ENCODE results near the gene PTPN7.
"Not testable (repeated sequence)": the region's sequence is repeated elsewhere in the genome, so short reads cannot be mapped to it uniquely, and the experiment has no call there.

PTPN7 gene

DNA sequence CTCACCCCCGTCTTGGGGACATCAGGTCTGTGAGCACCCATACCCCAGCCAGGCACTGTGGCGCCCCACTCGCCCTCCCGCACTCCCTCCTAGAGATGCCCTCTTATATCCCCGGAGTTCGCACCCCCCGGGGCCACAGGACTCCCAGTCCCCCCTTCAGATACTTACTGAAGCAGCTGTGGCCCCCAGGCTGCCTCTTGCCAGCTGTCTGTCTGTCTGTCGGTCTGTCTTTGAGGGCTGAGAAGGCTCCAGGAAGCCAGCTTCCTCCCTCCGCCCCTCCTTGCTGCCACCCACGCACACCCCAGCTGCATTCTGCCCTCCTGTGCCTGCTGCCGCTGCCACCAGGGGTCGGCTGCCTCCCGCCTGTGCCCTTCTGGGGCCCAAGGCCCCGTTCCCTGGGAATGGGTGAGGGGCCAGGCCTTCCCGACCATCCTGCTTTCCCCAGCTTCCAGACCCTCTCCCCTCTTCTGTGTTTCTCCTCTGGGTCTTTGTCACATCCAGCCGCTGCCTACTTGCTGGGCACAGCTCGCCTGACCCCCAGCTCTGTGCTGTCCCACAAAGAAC, at the start of gene PTPN7:
Gene PTPN7 (minus strand): TSS at position 226 of the 564 bp plus-strand sequence. CDS start 1,200 bp downstream, outside the sequence.
- peak; percentile 75 to 87 for DNase-seq (ENCODE audit: low read depth in 2 of 2)

DNA sequence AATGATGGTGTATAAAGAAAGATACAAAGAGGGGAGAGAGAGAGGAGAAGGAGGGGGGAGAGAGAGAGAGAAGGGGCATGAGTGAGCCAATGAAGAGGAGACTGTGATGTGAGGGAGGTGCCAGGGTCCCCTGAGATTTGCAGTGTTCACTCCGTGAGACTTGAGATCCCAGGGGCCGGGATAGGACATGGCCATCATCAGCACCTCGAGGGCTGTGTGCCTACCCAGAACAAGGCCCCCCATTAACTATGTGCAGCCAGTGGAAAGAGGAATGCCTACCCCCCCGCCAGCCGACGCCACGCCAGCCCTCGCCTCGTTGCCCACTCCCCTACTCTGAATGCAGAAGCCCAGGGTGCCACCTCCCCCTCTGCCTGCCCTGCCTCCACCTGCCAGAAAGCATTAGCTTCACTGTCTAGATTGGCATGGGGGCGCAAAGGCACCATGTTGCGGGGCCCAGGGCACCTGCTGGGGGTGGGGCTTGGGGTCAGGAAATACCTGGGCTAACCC, 48.0 kb upstream of the PTPN7 start:
- no peak for DNase-seq (ENCODE audit: low read depth in 2 of 2)

DNA sequence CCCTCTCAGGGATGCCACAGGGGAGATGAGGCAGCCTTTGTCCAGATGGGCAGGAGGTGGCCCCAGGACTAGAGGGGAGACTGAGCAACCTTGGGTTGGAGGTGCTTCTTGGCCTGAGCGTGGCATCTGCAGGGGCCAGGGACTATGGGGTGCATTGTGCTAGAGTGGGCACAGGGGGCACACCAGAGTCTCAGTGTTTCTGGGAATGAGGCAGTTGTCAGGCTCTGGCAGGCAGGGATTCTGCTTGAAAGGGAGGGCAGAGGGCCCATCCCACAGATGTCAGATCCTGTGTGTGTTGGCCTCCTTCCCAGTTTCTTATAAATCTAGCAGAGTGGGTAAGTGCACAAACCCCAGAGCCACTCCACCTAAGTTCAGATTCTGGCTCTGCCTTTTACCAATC, 46.9 kb upstream of the PTPN7 start:
- DNase-seq (ENCODE audit: low read depth in 2 of 2): no peak

DNA sequence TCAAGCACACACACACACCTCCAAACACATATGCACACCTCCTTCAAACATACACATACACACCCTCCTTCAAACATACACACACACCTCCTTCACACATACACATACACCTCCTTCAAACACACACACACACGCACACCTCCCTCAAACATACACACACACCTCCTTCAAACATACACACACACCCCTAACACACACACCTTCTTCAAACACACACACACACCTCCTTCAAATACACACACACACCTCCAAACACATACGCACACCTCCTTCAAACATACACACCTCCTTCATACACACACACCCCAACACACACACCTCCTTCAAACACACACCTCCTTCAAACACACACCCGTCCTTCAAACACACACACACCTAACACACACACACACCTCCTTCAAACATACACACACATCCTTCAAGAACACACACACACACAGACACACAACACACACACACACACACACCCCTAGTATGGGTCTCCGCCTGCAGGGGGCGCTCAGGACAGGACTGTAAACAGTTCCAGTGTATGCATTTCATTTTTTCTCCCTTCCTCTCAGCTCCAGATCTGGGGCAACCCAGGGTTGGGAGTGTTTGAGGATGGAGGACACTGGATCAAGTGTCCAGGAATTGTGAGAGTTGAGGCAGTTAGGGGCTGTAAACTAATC, 45.3 kb upstream of the PTPN7 start:
- DNase-seq (ENCODE audit: low read depth in 2 of 2): no peak

DNA sequence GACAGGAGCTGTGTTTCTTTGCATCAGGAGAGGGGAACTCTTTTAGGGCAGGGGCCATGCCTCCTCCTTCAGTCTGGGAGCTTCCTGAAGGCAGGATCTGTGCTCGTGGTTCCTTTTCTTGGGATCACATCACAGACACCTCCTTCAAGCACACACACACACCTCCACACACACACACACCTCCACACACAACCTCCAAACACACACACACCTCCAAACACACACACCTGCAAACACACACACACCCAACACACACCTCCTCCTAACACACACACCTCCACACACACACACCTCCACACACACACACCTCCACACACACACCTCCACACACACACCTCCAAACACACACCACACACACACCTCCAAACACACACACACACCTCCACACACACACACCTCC, 43.7 kb upstream of the PTPN7 start:
- DNase-seq (ENCODE audit: low read depth in 2 of 2): no peak

DNA sequence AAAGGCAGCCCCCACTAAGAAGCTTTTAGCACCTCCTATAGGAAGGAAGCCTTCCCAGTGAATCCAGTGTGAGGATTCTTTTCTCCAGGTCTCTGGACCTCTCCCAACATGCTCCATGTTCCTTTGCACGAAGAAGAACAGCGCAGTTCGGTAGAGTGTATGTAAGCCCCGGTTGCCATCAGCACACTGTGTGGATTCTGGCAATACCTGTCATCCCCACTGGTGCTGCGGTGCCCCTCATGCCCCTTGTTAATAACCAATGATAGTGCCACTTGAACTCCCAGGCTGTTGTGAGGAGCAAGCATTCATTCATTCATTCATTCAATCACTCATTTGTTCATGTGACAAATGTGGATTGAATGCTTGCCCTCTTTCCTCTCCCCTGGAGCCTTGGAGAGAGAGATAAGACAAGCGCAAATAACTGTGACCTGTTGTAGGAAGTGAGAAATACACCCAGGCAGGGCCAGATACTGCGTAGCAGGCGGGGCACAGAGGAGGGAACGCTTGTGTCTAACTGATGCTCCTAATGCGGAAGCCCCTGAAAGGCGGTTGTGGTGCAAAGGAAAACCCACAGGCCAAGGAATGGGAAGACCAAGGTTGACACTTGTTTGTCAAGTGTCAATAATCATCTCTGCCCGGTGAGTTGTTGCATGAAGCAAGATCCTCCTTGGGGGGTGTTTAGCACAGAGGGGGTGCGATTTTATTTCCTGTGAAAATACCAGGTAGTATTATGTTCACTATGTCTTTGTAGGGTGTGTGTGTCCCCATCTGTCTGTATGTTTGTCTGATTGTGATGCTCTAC, 43.0 kb upstream of the PTPN7 start:
- DNase-seq (ENCODE audit: low read depth in 2 of 2): no peak

DNA sequence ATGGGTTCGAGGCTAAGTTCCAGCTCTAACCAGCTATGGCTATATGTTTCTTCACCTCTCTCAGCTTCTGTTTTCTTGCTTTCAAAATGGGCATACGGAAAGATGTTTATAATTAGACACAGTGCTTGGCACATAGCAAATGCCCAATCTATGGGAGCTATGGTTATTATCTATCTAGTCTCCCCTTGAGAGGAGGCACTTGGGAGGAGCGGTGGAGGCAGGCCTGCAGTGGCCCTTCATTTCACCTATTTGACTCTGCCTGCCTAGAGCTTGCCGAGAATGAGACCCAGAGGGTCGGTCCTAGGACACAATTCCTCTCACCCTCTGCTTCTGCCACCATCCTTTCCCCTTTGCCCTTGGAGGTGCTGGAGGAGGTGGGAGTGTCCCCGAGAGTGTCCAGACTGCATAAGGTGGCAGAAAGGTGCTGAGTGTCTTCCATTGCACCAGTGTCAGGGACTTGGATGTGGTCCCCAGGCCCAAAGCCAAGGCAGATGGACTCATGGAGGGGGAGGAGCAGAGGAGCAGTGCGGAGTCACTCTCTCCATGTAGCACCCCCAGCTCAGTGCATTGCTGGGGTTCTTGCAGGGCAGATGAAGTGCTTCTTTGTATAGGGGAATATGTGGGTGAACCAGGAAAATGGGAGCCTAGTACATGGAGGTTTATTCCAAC, 42.2 kb upstream of the PTPN7 start:
- no peak for DNase-seq (ENCODE audit: low read depth in 2 of 2)

DNA sequence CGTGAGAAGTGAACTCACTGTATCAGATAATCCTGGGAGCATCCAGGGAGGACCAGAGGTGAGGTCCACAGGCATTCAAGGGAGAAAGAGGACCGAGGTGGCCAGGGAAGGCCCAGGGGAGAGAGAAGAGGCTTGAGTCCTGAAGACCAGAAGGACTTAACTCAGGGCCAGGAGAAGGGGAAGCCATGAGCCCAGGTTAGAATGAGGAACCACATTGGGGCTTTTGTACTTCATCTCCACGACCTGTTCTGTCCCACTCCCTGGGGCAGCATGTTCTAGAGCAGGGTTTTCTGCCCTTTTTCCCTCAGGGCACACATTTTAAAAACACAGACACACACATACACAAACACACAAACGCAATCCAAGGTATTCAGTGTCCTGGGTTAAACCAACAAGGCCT, 41.6 kb upstream of the PTPN7 start:
- DNase-seq (ENCODE audit: low read depth in 2 of 2): no peak

DNA sequence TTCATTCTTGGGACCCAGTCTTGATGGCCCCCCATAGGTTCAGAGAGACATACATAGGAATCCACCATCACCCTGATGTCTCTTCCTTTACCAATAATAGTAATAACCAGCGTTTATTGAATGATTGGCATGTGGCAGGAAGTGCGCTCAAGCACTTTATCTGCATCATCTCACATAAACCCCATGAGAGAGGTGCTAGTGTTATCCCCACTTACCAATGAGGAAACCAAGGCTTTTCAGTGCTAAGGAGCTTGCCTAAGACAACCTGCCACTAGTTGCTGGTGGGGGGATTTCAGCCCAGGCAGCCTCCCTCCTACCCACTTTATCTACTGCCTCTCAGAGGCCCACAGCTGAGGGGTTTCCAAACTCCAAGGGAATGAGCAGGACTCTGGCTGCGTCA, 40.9 kb upstream of the PTPN7 start:
- DNase-seq (ENCODE audit: low read depth in 2 of 2): no peak

DNA sequence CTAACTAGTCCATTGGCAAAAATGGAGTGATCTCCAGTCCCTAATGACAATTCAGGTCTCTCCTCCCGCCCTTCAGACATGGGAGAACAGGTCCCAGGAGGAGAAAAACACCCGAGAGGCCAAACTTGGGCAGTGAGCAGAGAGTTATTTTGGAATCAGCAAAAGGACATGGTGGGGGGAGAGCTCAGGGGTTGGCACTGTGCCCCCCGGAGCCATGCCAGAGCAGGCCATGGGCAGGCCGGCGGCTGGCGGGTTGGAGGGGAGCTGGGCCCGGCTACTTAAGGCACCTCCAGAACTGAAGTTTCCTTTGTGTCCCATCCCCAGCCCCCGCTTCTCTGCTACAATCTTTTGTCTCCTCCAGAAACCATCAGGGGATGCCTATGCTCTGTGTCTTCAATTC, 40.3 kb upstream of the PTPN7 start:
- no peak for DNase-seq (ENCODE audit: low read depth in 2 of 2)

DNA sequence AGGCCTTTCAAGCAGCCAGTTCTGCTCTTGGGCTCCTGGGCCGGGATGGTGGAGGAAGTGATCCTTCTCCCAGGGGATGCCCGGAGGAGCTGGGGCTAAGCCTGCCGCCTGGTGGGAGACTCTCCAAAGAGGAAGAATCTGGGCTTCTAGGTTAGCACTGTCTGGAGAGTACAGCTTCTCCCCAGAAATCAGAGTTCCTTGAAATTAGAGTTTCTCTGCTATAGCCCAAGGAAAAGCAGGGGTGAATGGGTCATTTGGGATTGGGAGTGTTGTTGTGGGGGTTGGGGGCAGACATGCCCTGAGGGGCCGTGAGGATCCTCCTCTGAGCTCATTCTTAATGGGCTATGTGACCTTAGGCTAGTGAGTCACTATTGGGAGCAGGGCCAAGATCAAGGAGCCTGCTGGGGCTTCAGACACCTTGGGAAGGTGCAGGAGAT, 39.7 kb upstream of the PTPN7 start:
- DNase-seq (ENCODE audit: low read depth in 2 of 2): no peak

DNA sequence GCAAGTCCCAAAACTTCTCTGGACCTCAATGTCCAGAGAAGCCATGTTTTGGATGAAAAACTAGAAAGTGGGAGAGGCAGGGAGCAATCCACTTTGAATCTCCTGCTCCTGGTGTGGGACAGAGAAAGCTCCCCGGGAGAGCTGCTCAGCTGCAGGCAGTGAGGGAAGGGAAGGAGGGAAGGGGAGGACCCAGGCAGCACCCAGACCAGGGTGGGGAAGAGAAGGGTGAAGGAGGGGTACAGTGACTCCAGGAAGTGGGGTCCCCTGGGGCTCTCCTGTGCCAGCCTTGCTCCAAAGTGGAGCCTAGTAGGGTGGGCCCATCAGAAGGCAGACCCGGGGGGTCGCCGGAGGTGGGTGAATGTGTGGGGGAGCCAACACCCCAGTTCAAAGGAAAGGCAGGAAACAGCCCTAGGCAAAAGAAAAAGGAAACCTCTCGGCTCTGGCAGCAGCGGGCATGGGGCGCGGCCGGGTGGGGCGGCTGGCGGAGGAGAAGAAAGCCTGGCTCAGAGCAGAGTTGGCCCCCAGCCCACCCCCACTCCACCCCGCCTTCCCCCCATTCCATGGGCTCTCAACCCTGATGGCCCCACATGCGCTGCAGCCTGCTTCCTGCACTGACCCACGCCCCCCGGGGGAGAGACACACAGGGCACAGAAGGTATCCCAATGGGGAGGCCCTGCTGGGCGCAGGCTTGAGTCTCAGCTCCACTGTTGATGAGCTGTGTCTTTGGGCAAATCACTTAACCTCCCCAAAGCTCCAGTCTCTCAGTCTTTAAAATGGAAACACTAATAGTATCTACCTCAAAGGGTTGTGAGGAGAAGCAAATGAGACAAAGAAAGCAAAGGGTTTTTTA, 38.9 kb upstream of the PTPN7 start:
- no peak for DNase-seq (ENCODE audit: low read depth in 2 of 2)

DNA sequence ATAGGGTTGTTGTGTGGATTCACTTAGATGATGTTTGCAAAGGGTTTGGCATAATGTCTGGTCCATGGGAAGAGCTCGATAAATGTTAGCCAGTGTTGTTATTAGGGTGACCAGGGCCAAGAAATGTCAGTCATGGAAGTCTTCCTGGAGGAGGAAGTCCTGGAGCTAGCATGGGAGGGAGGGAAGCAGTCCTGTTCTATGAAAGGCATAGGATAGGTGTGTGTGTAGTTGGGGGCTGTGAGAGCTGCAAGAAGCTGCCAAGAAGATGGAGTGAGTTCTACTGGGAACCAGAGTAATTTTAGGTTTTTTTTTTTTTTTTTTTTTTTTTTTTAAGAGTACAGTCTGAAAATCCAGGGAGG, 37.9 kb upstream of the PTPN7 start:
- DNase-seq (ENCODE audit: low read depth in 2 of 2): no peak

DNA sequence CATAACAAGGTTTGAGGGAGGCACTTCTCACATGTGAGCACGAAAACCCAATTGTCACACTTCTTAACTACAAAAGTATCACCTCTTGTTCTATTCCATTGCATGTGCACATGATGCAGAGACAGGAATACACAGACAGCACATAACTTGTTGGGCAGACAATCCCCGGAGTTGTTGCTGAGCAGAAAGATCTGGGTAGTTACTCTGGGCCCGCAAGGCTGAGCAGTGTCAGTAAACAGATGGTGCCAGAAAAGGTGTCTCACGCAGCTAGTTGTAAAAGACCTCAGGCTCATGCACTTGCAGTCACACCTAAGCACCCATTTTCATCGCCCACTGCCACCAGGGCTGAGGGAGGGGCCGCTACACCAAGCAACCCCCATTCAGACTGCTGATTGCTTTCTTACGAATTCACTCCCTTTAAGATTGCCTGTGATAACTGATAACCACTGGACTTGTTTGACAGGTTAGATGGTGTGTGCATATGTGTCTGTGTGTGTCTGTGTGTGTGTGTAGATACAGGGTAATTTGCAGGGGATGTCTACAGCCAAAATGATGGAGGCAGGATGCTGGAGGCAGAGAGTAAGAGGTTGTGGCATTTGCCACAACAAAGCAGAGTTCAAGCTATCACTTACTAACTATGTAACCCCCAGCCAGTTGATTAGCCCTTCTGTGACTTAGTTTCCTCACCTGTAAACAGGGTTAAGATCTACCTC, 37.4 kb upstream of the PTPN7 start:
- DNase-seq (ENCODE audit: low read depth in 2 of 2): no peak

DNA sequence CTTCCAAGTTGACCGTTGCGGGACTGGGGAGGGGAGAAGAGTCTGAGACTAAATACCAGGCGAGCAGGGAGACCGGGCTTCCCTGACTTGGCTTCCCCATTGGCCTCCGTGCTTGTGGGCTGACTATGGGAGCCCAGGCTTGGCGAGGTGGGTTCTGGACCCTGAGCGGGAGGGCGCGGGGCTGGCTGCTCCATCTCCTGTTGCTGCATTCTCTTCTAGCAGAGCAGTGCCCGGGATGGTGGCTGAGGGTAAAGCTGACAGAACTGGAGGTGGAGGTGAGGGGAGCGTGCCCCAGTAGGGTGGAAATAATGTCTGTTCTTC, 33.9 kb upstream of the PTPN7 start:
- no peak for DNase-seq (ENCODE audit: low read depth in 2 of 2)

DNA sequence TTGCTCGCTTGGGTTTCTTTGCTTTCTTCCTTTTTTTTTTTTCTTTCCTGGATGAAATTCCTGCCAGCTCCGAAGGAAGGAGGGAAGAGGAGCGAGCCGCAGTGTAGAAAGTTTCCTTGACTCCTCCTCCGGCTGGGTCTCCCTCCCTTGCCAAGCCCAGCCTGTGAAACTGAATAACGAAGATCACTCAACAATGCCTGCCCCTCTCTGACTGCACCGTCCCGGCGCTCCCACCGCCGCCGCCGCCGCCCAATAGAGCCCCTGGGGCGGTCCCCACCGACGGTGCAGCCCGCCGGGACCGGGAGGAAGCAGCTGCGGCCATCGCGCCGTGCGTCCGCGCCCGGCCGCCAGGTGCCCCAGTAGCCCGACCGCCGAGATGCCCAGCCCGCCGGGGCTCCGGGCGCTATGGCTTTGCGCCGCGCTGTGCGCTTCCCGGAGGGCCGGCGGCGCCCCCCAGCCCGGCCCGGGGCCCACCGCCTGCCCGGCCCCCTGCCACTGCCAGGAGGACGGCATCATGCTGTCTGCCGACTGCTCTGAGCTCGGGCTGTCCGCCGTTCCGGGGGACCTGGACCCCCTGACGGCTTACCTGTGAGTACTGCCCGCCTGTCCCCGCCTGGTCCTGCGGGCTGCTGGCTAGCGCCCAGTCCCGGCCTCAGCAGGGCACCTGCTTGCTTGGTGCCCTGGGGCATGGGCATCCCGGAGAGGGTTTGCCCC, 33.4 kb upstream of the PTPN7 start, which contains the start of gene LGR6:
Gene LGR6 (plus strand): TSS at position 186 of the 714 bp plus-strand sequence. CDS start 191 bp downstream, at position 377.
- no peak for DNase-seq (ENCODE audit: low read depth in 2 of 2)

DNA sequence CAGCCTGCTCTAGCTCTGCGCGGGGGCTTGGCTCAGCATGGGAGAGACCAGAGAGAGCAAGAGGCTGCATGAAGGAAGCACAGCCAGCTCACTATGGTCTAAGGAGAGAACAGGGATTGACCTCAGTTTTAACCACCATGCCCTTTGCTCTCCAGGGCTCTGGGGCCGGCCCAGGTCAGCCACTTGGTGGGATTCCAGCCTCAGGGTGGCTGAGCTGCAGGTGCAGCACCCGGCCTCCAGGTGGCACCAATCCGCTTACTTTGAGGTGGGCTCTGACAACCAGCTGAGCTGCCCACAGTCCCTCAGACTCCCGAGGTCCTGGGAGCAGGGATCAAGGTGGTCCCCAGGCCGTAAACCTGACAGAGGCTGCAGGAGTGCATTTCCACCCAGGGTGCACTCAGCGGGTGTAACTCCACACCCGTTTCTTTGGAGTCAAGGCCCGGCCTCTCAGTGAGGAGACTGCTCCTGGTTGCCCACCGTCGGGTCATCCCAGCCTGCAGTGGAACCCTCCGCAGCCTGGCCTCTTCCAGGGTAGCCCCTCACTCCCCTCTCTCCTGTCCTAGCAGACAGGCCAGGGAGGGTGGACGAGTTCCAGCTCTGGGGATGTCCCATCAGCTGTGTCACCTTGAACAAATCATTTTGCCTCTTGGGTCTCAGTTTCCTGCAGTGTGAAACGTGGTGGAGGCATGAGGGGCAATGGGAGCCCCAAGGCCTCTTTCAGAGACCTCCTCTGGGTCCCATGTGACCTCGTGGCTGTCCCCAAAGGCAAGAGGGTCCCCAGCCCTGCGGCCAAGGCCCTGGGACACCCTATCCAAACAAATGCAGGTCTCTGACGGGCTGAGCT, 32.6 kb upstream of the PTPN7 start:
- DNase-seq (ENCODE audit: low read depth in 2 of 2): peak; percentile 15 to 47

DNA sequence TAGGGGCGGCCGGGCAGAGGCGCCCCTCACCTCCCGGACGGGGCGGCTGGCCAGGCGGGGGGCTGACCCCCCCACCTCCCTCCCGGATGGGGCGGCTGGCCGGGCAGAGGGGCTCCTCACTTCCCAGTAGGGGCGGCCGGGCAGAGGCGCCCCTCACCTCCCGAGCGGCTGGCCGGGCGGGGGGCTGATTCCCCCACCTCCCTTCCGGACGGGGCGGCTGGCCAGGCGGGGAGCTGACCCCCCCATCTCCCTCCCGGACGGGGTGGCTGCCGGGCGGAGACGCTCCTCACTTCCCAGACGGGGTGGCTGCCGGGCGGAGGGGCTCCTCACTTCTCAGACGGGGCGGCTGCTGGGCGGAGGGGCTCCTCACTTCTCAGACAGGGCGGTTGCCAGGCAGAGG, 31.0 kb upstream of the PTPN7 start:
- not testable (repeated sequence) for DNase-seq (ENCODE audit: low read depth in 2 of 2)

Measured in stimulated activated CD4-positive, alpha-beta T cell treated with anti-CD3 and anti-CD28 coated beads, Interleukin-12 subunit alpha, Interleukin-12 subunit beta, amount 100 ng/mL, for 24 hours (primary cell).